WTC11 (cell line): ENCODE results near the gene NOP9. TPM values are rescaled to one million over a fixed set of nuclear protein-coding genes. Genes with fewer than 3 reads are reported as not detected.

ENCODE experiments used
- CREM ChIP-seq: sonication (generic); formaldehyde crosslinking; IDR thresholded peaks from 2 replicates; pipeline ENCODE4 v1.8.1; 2022; ENCODE audit warnings: mild to moderate bottlenecking, missing genetic modification reagents, moderate library complexity
- EMX1 ChIP-seq: fragments of 250-450 bp; sonication (Bioruptor Pico); IDR thresholded peaks from 2 replicates; pipeline ENCODE4 v1.8.0; 2021; ENCODE audit warnings: mild to moderate bottlenecking
- ETV6 ChIP-seq: sonication (generic); formaldehyde crosslinking; IDR thresholded peaks from 2 replicates; pipeline ENCODE4 v1.8.1; 2022; ENCODE audit warnings: mild to moderate bottlenecking, missing genetic modification reagents
- FOXK1 ChIP-seq: sonication (generic); formaldehyde crosslinking; IDR thresholded peaks from 2 replicates; pipeline ENCODE4 v1.8.0; 2022; ENCODE audit warnings: mild to moderate bottlenecking, moderate library complexity, missing genetic modification reagents
- GRHL2 ChIP-seq: fragments of 250-450 bp; sonication (Bioruptor Pico); IDR thresholded peaks from 2 replicates; pipeline ENCODE4 v1.8.0; 2022; ENCODE audit warnings: mild to moderate bottlenecking, moderate library complexity; ENCODE audit not compliant: insufficient replicate concordance, severe bottlenecking
- IRF2 ChIP-seq: sonication (generic); formaldehyde crosslinking; IDR thresholded peaks from 2 replicates; pipeline ENCODE4 v1.8.0; 2022; ENCODE audit warnings: low read depth, missing genetic modification reagents, borderline replicate concordance
- JAZF1 ChIP-seq: fragments of 250-450 bp; sonication (Bioruptor Pico); IDR thresholded peaks from 2 replicates; pipeline ENCODE4 v1.9.0; 2021; ENCODE audit warnings: moderate library complexity, mild to moderate bottlenecking, inconsistent platforms
- KAT7 ChIP-seq: sonication (generic); formaldehyde crosslinking; IDR thresholded peaks from 2 replicates; pipeline ENCODE4 v1.8.1; 2023; ENCODE audit warnings: missing genetic modification reagents, mild to moderate bottlenecking, borderline replicate concordance
- MXD4 ChIP-seq: fragments of 250-450 bp; sonication (Bioruptor Pico); IDR thresholded peaks from 2 replicates; pipeline ENCODE4 v1.8.0; 2021; ENCODE audit warnings: mild to moderate bottlenecking, moderate library complexity, borderline replicate concordance
- NFYB ChIP-seq: sonication (generic); formaldehyde crosslinking; conservative IDR thresholded peaks from 2 replicates; pipeline ENCODE4 v1.8.0; 2022; ENCODE audit warnings: low read depth, missing genetic modification reagents
- NR3C1 ChIP-seq: sonication (generic); formaldehyde crosslinking; conservative IDR thresholded peaks from 2 replicates; pipeline ENCODE4 v1.8.1; 2023; ENCODE audit warnings: low read depth, mild to moderate bottlenecking, missing genetic modification reagents
- RELA ChIP-seq: sonication (generic); formaldehyde crosslinking; IDR thresholded peaks from 2 replicates; pipeline ENCODE4 v1.8.1; 2022; ENCODE audit warnings: missing genetic modification reagents, mild to moderate bottlenecking, borderline replicate concordance
- RORB ChIP-seq: fragments of 250-450 bp; sonication (Bioruptor Pico); IDR thresholded peaks from 2 replicates; pipeline ENCODE4 v1.9.0; 2021; ENCODE audit warnings: mild to moderate bottlenecking
- TCF7 ChIP-seq: sonication (generic); formaldehyde crosslinking; IDR thresholded peaks from 2 replicates; pipeline ENCODE4 v1.8.0; 2022; ENCODE audit warnings: mild to moderate bottlenecking, low read depth, missing genetic modification reagents, moderate library complexity
- TEAD1 ChIP-seq: sonication (generic); formaldehyde crosslinking; IDR thresholded peaks from 2 replicates; pipeline ENCODE4 v1.8.0; 2022; ENCODE audit warnings: mild to moderate bottlenecking, missing genetic modification reagents
- TEAD4 ChIP-seq: sonication (generic); formaldehyde crosslinking; IDR thresholded peaks from 2 replicates; pipeline ENCODE4 v1.8.0; 2022; ENCODE audit warnings: mild to moderate bottlenecking, missing genetic modification reagents
- ZNF121 ChIP-seq: sonication (generic); formaldehyde crosslinking; IDR thresholded peaks from 2 replicates; pipeline ENCODE4 v1.8.0; 2023; ENCODE audit warnings: missing genetic modification reagents
- ZNF219 ChIP-seq: sonication (generic); formaldehyde crosslinking; IDR thresholded peaks from 2 replicates; pipeline ENCODE4 v1.8.0; 2023; ENCODE audit warnings: missing genetic modification reagents, mild to moderate bottlenecking, borderline replicate concordance
- ZNF232 ChIP-seq: sonication (generic); formaldehyde crosslinking; IDR thresholded peaks from 2 replicates; pipeline ENCODE4 v1.8.0; 2022; ENCODE audit warnings: mild to moderate bottlenecking, missing genetic modification reagents
- ZNF317 ChIP-seq: sonication (generic); formaldehyde crosslinking; IDR thresholded peaks from 2 replicates; pipeline ENCODE4 v1.8.1; 2023; ENCODE audit warnings: low read depth, mild to moderate bottlenecking, moderate library complexity, missing genetic modification reagents, borderline replicate concordance
- ZNF671 ChIP-seq: fragments of 250-450 bp; sonication (Bioruptor Pico); IDR thresholded peaks from 2 replicates; pipeline ENCODE4 v1.8.0; 2021; ENCODE audit warnings: mild to moderate bottlenecking
- total RNA-seq: library from RNA; stranded (reverse); gene quantifications from 3 replicates; pipeline ENCODE4 v1.2.3, GENCODE V29; 2021
- TF ChIP-seq, protein P1 (sequence below): sonication (generic); formaldehyde crosslinking; IDR thresholded peaks from 2 replicates; pipeline ENCODE4 v1.8.1; 2022; ENCODE audit warnings: low read depth, mild to moderate bottlenecking, moderate library complexity, missing genetic modification reagents, borderline replicate concordance
- TF ChIP-seq, protein P2 (sequence below): fragments of 200-600 bp; IDR thresholded peaks from 2 replicates; pipeline ENCODE4 v1.8.0; 2022; ENCODE audit warnings: antibody characterized with exemption
- TF ChIP-seq, protein P3 (sequence below): sonication (generic); formaldehyde crosslinking; IDR thresholded peaks from 2 replicates; pipeline ENCODE4 v1.8.1; 2022; ENCODE audit warnings: missing genetic modification reagents, borderline replicate concordance
- TF ChIP-seq, protein P4 (sequence below): sonication (generic); formaldehyde crosslinking; IDR thresholded peaks from 2 replicates; pipeline ENCODE4 v1.8.0; 2022; ENCODE audit warnings: mild to moderate bottlenecking, missing genetic modification reagents
- TF ChIP-seq, protein P5 (sequence below): sonication (generic); formaldehyde crosslinking; IDR thresholded peaks from 2 replicates; pipeline ENCODE4 v1.8.1; 2023; ENCODE audit warnings: mild to moderate bottlenecking, missing genetic modification reagents, moderate library complexity
- TF ChIP-seq, protein P6 (sequence below): fragments of 250-450 bp; sonication (Bioruptor Pico); IDR thresholded peaks from 2 replicates; pipeline ENCODE4 v1.9.0; 2021; ENCODE audit warnings: mild to moderate bottlenecking, borderline replicate concordance
- TF ChIP-seq, protein P7 (sequence below): fragments of 250-450 bp; sonication (Bioruptor Pico); IDR thresholded peaks from 2 replicates; pipeline ENCODE4 v1.9.0; 2021; ENCODE audit warnings: moderate library complexity, mild to moderate bottlenecking, inconsistent platforms, borderline replicate concordance

NOP9 gene
- total RNA-seq, 1 experiment from 2014 or later = 44.4 TPM

DNA sequence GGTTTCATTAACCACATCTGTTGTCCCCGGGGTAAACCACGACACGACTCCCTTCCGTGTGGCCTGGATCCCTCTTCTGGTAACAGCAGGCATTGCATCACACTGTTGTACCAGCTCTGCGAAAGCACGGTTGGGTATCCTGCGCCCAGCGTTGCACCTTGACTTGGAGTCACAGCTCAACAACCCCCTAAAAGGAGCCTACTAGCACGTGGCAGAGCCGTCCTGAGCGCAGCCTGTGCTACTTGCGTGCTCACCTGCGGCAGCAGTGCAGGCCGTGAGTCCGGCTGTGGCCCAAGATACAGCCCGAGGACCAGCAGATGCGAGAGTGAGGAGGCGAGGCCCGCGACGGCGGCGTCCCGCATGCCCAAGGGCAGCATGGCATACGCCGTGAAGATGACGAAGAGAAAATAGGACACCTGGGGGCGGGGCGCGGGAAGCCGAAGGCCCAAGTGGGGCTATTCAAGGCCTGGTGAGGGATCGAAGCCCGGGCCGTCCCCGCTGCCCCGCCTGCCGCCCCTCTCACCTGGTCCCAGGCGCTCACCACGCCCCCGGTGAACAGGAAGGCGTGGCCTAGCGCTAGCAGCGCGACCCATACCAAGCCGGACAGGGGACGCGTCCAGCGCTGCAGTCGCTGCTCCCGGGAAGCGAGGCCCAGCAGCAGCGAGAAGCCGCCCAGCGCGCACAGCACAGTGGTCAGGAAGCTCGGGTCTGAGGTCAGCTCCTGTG, 32.8 kb downstream of the NOP9 start (continued):
- TF ChIP-seq, protein P1, sequence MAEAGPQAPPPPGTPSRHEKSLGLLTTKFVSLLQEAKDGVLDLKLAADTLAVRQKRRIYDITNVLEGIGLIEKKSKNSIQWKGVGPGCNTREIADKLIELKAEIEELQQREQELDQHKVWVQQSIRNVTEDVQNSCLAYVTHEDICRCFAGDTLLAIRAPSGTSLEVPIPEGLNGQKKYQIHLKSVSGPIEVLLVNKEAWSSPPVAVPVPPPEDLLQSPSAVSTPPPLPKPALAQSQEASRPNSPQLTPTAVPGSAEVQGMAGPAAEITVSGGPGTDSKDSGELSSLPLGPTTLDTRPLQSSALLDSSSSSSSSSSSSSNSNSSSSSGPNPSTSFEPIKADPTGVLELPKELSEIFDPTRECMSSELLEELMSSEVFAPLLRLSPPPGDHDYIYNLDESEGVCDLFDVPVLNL (CRISPR knock-in tag) = peak; percentile 89
- TF ChIP-seq TCF7 = peak; percentile 95
- TF ChIP-seq FOXK1 (CRISPR knock-in tag) = peak; percentile 90
- TF ChIP-seq, protein P2, sequence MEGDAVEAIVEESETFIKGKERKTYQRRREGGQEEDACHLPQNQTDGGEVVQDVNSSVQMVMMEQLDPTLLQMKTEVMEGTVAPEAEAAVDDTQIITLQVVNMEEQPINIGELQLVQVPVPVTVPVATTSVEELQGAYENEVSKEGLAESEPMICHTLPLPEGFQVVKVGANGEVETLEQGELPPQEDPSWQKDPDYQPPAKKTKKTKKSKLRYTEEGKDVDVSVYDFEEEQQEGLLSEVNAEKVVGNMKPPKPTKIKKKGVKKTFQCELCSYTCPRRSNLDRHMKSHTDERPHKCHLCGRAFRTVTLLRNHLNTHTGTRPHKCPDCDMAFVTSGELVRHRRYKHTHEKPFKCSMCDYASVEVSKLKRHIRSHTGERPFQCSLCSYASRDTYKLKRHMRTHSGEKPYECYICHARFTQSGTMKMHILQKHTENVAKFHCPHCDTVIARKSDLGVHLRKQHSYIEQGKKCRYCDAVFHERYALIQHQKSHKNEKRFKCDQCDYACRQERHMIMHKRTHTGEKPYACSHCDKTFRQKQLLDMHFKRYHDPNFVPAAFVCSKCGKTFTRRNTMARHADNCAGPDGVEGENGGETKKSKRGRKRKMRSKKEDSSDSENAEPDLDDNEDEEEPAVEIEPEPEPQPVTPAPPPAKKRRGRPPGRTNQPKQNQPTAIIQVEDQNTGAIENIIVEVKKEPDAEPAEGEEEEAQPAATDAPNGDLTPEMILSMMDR = peak; percentile 68
- TF ChIP-seq RELA (CRISPR knock-in tag) = peak; percentile 96
- no peak for TF ChIP-seq MXD4 (CRISPR knock-in tag)
- no peak for TF ChIP-seq JAZF1 (CRISPR knock-in tag)
- TF ChIP-seq, protein P3, sequence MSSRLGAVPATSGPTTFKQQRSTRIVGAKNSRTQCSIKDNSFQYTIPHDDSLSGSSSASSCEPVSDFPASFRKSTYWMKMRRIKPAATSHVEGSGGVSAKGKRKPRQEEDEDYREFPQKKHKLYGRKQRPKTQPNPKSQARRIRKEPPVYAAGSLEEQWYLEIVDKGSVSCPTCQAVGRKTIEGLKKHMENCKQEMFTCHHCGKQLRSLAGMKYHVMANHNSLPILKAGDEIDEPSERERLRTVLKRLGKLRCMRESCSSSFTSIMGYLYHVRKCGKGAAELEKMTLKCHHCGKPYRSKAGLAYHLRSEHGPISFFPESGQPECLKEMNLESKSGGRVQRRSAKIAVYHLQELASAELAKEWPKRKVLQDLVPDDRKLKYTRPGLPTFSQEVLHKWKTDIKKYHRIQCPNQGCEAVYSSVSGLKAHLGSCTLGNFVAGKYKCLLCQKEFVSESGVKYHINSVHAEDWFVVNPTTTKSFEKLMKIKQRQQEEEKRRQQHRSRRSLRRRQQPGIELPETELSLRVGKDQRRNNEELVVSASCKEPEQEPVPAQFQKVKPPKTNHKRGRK (CRISPR knock-in tag) = 0 out of 2 replicates have a peak, but pooled peaks have one; percentile 27
- TF ChIP-seq GRHL2 (CRISPR knock-in tag) = no peak
- TF ChIP-seq, protein P4, sequence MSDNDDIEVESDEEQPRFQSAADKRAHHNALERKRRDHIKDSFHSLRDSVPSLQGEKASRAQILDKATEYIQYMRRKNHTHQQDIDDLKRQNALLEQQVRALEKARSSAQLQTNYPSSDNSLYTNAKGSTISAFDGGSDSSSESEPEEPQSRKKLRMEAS (CRISPR knock-in tag) = peak; percentile 99
- peak; percentile 95 for TF ChIP-seq ETV6
- peak; percentile 46; the same call in 1 of the 2 replicates for TF ChIP-seq ZNF232 (CRISPR knock-in tag)
- TF ChIP-seq CREM = no peak
- peak; percentile 47; the same call in 1 of the 2 replicates for TF ChIP-seq ZNF317
- peak; percentile 99 for TF ChIP-seq TEAD1
- peak; percentile 60; the same call in 1 of the 2 replicates for TF ChIP-seq IRF2 (CRISPR knock-in tag)
- TF ChIP-seq EMX1 = no peak
- no peak; the same call in 1 of the 2 replicates for TF ChIP-seq KAT7 (CRISPR knock-in tag)
- TF ChIP-seq ZNF671 (CRISPR knock-in tag) = no peak
- TF ChIP-seq, protein P5, sequence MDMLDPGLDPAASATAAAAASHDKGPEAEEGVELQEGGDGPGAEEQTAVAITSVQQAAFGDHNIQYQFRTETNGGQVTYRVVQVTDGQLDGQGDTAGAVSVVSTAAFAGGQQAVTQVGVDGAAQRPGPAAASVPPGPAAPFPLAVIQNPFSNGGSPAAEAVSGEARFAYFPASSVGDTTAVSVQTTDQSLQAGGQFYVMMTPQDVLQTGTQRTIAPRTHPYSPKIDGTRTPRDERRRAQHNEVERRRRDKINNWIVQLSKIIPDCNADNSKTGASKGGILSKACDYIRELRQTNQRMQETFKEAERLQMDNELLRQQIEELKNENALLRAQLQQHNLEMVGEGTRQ (CRISPR knock-in tag) = 0 out of 2 replicates have a peak, but pooled peaks have one; percentile 29
- peak; percentile 95; the same call in 1 of the 2 replicates for TF ChIP-seq ZNF219 (CRISPR knock-in tag)
- TF ChIP-seq ZNF121 (CRISPR knock-in tag) = no peak
- TF ChIP-seq, protein P6, sequence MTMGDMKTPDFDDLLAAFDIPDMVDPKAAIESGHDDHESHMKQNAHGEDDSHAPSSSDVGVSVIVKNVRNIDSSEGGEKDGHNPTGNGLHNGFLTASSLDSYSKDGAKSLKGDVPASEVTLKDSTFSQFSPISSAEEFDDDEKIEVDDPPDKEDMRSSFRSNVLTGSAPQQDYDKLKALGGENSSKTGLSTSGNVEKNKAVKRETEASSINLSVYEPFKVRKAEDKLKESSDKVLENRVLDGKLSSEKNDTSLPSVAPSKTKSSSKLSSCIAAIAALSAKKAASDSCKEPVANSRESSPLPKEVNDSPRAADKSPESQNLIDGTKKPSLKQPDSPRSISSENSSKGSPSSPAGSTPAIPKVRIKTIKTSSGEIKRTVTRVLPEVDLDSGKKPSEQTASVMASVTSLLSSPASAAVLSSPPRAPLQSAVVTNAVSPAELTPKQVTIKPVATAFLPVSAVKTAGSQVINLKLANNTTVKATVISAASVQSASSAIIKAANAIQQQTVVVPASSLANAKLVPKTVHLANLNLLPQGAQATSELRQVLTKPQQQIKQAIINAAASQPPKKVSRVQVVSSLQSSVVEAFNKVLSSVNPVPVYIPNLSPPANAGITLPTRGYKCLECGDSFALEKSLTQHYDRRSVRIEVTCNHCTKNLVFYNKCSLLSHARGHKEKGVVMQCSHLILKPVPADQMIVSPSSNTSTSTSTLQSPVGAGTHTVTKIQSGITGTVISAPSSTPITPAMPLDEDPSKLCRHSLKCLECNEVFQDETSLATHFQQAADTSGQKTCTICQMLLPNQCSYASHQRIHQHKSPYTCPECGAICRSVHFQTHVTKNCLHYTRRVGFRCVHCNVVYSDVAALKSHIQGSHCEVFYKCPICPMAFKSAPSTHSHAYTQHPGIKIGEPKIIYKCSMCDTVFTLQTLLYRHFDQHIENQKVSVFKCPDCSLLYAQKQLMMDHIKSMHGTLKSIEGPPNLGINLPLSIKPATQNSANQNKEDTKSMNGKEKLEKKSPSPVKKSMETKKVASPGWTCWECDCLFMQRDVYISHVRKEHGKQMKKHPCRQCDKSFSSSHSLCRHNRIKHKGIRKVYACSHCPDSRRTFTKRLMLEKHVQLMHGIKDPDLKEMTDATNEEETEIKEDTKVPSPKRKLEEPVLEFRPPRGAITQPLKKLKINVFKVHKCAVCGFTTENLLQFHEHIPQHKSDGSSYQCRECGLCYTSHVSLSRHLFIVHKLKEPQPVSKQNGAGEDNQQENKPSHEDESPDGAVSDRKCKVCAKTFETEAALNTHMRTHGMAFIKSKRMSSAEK (CRISPR knock-in tag) = 0 out of 2 replicates have a peak, but pooled peaks have one; percentile 46
- no peak for TF ChIP-seq NR3C1
- peak; percentile 94 for TF ChIP-seq TEAD4 (CRISPR knock-in tag)
- peak; percentile 66 for TF ChIP-seq NFYB (CRISPR knock-in tag)
- TF ChIP-seq, protein P7, sequence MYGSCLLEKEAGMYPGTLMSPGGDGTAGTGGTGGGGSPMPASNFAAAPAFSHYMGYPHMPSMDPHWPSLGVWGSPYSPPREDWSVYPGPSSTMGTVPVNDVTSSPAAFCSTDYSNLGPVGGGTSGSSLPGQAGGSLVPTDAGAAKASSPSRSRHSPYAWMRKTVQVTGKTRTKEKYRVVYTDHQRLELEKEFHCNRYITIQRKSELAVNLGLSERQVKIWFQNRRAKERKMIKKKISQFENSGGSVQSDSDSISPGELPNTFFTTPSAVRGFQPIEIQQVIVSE (CRISPR knock-in tag) = no peak
- no peak for TF ChIP-seq RORB (CRISPR knock-in tag)
